ENCODE results near the gene PRR35.

PRR35 gene

DNA sequence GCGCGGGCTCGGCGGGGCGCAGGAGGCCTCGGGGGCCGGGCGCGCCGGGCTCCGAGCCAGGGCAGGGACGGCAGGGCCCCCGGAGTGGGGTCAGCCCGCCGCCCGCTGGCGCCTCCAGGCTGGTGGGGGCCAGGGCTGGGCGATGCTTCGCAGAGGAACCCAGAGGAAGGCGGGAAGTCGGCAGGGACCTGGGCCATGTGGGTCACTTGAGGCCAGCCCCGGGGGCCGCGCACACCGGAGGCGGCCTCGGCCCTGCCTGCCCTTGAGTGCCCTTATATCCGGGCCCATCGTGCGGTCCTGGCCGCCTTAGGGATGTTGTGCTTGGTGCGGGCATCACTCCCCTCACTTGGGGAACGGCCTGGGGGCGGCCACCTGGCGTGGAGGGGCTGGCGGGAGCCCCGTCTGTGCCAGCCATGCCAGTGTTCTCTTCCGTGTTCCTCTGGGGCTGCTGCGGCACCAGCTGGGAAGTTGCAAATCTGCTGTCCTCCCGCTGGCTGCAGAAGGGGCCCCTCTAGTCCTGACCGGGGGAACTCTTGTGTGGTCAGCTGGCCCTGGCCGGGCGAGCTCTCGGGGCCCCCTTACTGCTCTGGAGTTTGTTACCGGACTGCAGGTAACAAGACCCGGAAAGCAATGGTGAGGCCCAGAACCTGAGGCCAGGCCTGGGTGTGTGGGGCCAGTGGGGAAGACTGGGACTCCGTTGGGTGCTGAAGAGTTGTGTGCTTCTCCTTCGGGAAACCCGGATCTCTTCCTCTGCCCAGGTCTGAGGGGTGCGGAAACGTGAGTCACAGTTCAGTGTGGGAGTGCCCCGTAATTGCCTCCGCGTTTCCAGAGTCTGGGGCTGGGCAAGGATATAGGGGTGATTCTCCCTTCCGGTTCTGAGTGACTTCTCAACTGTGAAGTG, 31.8 kb upstream of the PRR35 start:
- DNase-seq: no peak

DNA sequence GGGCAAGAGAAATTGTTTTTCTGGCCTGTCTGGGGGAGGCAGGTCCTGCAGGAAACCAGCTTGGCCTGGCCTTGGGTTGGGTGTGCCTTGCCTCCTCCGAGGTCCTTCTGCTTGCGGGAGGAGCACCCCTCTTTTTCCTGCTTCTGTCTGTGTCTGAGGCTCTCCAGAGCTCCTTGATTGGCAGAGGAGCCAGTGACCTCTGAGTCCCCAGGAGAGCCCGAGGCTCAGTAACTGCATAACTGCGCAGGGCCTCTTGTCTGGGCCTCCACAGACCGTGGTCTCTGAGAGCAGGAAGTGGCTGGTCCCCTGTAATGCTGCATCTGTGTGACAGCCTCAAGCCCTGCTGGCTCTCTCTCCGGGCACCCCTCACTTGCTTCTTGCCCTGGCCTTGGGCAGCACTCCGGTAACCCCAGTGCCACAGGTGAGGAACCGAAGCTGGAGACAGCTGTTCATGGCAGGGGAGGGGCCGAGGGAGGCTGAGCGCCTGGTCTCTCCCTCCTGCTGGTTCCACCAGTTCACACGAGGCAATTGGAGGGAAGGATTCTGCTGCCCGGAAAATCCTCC, 31.1 kb upstream of the PRR35 start:
- no peak for DNase-seq

DNA sequence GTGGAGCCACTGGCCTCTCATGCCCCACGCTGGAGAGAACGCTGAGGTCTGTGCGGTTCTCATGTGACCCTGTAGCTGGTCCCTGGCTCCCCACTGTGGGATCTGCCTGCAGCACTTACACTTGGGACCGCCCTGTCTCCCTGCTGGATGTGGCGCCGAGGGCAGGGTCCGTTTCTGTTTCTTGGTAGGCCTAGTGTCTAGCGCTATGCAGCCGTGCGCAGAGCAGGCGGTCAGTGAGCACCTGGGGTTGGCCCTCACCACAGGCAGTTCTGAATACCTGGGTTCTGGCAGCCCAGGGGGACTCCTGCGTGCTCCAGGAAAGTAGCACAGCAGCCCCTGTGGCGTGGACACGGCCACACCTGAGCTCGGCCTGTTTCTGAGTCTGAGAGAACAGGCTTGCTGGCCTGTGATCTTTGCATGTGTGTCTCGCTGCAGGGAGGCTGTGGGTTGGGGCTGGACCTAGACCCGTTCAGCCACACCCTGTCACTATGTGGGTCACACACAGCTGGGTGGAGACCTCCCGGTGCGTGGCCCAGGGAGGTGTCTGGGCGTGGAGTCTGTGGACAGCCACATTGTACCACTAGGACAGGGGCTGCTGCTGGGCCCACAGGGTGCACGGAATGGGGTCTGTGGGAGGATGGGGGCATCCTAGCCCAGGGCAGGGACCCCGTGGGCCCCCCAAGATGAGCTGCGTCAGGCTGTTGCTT, 29.9 kb upstream of the PRR35 start:
- DNase-seq: no peak

DNA sequence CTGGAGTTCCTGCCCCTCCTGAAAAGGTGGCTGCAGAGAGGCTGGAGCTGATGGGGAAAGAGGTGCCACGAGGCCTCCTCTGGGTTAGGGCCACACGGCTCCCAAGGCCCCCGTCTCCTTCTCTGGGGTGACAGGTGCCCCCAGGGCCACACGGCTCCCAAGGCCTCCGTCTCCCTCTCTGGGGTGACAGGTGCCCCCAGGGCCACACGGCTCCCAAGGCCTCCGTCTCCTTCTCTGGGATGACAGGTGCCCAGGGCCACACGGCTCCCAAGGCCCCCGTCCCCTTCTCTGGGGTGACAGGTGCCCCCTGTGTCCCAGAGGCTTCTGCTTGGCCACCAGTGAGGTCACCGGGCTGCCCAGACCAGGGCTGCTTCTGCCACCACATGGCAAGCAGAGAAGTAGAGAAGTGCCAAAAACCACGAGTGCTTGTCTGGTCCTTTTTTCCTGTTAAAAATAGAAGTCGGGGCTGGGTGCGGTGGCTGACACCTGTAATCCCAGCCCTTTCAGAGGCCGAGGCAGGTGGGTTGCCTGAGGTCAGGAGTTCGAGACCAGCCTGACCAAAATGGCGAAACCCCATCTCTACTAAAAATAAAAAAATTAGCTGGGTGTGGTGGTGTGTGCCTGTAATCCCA, 28.6 kb upstream of the PRR35 start:
- no peak for DNase-seq

DNA sequence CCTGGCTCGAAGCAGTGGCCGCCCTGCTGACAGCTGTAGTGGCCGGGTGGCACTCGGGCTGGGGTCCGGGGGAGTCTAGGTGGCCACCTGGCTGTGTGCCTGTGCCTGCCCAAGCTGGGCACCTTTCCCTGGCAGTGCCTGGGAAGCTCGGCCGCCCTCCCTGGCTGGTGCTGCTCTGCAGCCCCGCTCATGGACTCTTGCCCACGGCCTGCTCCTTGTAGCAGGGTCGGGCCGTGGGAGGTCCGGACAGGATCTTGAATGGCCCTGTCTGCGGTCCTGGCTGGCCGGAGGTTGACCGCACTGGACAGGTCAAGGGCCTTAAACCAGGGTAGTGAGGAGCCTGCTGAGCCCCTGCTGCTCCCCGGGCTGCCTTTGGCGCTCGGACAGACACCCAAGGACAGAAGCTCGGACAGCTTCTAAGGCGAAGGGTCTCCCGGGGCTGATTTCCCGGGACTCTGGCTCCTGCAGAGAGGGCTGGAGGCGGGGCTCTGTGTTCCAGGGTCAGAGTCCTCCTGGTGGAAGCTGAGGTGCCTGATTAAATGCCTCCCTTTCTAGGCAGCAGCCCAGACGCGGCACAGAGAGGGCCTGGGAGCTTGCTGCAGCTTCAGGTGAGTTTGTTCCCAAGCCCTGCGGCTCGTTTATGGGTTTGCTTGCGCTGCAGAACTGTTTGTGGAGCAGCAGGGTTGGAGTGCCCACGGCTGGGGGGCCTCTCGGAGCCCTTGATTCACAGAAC, 26.6 kb upstream of the PRR35 start:
- DNase-seq: no peak

- no peak for DNase-seq
These were observed 26.1 kb upstream of the PRR35 start for GRCh38 chr16:534135-534534.

- DNase-seq: no peak
These were observed 25.2 kb upstream of the PRR35 start for GRCh38 chr16:534856-535445.

DNA sequence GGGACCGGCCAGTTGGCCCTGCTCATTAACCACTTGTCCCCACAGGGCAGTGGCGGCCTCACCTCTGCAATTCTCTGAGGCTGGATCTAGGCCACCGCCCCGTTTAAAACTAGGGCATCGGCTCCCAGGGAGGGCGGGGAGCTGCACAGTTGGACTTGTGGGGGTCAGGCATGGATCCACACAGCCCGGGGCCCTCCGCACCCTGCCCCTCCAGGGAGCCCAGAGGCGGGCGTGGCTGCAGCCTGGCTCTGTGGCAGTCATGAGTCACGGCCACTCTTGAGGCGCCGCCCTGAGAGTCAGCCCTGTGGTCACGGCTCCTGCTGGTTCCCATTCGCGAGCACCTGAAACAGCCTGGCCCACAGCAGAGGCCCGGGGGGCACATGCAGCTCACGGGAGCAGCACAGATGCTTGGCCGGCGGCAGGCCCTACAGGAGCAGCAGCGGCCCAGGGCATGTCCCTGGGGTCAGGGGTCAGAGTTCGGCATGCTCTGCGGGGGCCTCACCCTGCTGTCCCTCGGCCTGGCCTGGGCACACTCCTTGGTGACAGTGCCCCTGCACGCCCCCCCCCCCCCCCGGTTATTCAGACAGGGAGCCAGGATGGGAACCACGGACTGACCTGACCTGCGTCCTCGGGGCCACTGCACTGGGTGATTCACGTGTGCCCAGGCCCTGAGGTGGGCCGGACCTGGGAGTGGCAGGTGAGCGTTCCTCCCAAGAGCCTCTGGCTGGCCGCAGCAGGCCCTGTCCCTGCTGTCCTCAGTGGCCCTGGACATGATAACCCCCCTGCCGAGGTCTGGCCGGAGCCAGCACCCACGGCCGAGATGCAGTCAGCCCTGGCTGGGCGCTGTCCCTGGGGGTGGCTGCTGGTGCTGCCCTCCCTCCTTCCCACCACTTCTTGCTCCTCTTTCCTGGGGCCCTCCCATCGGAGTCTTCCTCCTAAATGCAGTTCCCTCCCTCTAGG, 24.5 kb upstream of the PRR35 start:
- no peak for DNase-seq

DNA sequence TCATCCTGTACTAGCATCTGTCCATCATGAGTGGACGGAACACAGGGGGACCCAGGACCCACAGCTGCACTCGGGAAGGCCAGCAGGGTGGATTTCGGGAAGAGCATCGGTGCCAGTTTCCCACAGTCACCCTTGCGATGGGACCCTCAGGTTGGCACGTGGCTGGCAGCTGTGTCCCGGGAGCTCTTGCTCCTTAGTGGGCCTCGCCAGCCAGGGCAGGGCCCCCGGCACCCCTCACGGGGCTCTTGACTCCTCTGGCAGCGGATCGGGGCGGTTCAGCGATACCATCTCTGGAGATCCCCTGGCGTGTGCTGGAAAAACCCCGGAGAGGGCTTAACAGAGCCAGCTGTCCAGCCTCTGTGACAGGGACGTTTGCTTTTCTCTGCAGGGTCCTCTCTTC, 23.4 kb upstream of the PRR35 start:
- no peak for DNase-seq

- DNase-seq: no peak
These were observed 22.5 kb upstream of the PRR35 start for GRCh38 chr16:537415-538335.

DNA sequence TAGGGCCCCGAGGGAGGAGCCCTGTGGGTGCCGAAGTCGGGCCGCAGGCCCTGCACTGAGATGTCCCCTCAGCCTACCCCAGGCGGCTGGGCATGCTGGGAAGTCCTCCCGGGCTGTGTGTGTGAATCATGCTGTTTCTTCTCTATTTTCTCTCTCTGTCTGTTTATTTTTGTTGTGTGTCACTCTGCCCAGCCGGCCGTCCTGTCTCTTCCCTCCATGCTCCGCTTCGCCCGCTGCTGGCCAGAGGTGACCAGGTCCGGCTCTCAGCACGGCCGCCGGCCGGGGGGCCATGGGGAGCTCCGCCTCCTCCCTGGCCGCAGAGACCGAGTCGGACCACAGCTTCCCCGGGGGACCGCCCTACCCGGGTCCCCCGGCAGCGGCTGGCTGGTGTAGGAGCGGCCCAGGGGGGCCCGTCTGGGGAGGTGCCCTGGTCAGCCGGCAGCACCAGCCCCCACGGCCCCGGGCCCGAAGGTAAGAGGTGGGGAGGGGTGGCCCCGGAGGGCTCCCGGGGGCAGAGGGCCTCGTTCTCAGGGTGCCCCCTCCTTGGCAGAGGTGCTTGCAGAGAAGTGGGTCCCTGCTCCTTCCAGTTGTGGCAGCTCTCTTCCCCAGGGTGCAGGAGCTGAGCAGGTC, 20.2 kb upstream of the PRR35 start:
- DNase-seq: no peak

DNA sequence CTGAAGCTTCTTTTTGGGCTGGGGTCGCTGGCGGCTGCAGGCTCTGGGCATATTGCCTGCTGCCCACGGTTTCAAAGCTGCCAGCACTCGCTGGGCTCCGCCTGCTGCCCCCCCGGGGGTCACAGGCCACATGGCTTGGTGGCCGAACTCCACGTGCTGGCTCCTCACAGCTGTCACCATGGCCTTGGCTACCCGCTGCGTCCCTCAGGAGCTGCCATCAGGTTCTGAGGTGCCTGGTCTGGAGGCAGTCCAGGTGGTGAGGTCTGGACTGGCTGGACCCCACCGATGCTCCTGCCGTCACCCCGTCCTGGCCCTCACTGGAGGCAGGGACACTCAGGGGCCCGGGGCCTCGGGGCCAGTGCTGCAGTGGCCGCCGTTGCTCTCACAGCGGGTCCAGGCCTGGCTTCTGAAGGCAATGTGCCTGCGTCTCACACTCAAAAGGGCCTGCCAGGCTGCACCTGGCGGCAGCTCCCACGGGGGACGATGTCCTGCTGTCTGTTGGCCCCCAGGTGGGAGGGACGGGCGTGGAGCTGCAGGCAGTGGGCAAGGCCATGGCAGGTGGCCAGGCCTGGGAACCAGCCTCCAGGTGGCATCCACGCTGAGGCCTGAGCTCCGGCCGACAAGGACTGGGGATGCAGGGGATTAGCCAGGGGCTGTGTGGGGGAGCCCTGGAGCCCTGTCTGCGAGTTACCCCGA, 19.4 kb upstream of the PRR35 start:
- no peak for DNase-seq

- DNase-seq: no peak
These were observed 16.7 kb upstream of the PRR35 start for GRCh38 chr16:543301-544164.

- DNase-seq: no peak
These were observed 15.7 kb upstream of the PRR35 start for GRCh38 chr16:544517-544916.

DNA sequence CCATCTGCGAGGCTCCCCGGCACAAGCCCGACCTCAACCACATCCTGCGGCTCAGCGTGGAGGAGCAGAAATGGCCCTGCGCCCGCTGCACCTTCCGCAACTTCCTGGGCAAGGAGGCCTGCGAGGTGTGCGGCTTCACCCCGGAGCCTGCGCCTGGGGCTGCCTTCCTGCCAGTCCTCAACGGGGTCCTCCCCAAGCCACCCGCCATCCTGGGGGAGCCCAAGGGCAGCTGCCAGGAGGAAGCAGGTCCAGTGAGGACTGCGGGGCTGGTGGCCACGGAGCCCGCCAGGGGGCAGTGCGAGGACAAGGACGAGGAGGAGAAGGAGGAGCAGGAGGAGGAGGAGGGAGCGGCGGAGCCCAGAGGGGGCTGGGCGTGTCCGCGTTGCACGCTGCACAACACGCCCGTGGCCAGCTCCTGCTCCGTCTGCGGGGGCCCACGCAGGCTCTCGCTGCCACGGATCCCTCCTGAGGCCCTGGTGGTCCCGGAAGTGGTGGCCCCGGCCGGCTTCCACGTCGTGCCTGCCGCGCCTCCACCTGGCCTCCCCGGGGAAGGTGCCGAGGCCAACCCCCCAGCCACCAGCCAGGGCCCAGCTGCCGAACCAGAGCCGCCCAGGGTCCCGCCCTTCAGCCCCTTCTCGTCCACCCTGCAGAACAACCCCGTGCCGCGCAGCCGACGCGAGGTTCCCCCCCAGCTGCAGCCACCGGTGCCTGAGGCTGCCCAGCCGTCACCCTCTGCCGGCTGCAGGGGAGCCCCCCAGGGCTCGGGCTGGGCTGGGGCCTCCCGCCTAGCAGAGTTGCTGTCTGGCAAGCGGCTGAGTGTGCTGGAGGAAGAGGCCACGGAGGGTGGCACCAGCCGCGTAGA, 13.1 kb upstream of the PRR35 start:
- no peak for DNase-seq

DNA sequence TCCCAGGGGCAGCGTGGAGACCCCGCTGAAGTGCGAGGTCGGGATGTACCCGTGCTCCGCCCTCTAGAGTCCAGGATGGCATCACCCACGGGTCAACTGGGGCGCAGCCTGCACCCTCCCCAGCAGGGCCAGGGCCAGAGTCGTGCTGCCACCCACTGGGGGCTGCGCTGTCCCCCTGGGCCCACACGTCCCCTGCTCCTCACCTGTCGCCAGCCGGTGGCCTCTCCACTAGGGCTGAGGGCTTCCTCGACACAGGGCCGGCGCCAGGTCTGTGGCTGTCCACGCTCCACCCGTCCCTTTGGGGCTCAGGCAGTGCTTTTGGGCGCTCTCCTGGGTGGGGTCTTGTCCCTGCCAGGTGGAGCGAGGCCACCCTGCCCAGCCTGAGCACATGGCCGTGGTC, 11.6 kb upstream of the PRR35 start:
- DNase-seq: no peak
